Urinary bladder (tissue), 4 donors: ENCODE measurements around the gene LRFN2. TPM values are rescaled to one million over a fixed set of nuclear protein-coding genes. Genes with fewer than 3 reads are reported as not detected.

ENCODE experiments used
- DNase-seq: peaks from one replicate; pipeline ENCODE4 v3.0.0-alpha.2; 2015; ENCODE audit errors: extremely low spot score
- H3K27ac ChIP-seq: one replicate; pipeline ENCODE4 v1.5.1; 2013; ENCODE audit warnings: low read depth, mild to moderate bottlenecking, moderate library complexity
- H3K36me3 ChIP-seq: one replicate; pipeline ENCODE4 v1.6.1; 2013; ENCODE audit warnings: mild to moderate bottlenecking, moderate library complexity; ENCODE audit not compliant: insufficient read depth
- H3K4me1 ChIP-seq: one replicate; pipeline ENCODE4 v1.6.1; 2013; ENCODE audit warnings: mild to moderate bottlenecking, moderate library complexity; ENCODE audit not compliant: insufficient read depth
- H3K4me3 ChIP-seq: one replicate; pipeline ENCODE4 v1.5.1; 2013; ENCODE audit warnings: low read depth, low read length
- WGBS: extraction: QIAGEN DNeasy Blood & Tissue Kit; methylation state at CpG from one replicate; pipeline ENCODE4 v1.1.7; 2013; 5-methylcytosine and 5-hydroxymethylcytosine counted together
- polyA plus RNA-seq: library from polyadenylated mRNA; stranded (reverse); fragments of 200-250 nt; gene quantifications from one replicate; pipeline ENCODE4 v1.2.3, GENCODE V29; 2013
- total RNA-seq: library from RNA; depleted of rRNA; stranded (reverse); fragments of >200 nt; gene quantifications from one replicate; pipeline ENCODE4 v1.2.3, GENCODE V29; 2014
- donor health status: healthy with polysubstance abuse.
- donor health status: healthy.

Gene LRFN2
- total and polyA plus RNA-seq, 2 donors = 0.04 to 0.11 TPM

GRCh38 chr6:40484066-40484465, 103.1 kb downstream of the LRFN2 start:
- H3K4me1 ChIP-seq = no peaks in the 10 kb centered on the region
- H3K4me3 ChIP-seq = no peak overlapping the region
- no peak overlapping the region for H3K27ac ChIP-seq
- no peak for DNase-seq
- 82% methylated on average over 7 of the region's 7 CpGs for WGBS
- H3K36me3 ChIP-seq = no peaks in the 10 kb centered on the region

DNA sequence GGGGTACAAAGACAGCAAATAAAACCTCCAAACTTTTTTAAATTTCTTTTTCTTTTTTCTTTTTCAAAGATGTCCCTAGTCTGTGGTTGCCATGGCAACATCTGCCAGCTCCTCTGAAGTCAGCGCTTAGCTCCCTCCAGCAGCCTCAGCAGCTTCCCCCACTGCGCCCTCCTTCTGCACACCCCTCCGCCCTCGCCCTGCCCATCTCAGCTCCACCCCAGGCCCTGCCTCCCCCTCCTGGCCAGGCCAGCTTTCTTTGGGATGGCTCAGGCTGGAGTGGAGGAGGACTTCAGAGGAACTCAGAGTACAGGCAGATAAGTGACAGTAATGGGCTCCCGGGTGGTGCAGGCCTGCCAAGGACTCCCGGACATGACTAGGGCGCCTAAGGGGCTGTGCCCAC, 104.6 kb downstream of the LRFN2 start:
- H3K4me1 ChIP-seq = no peaks in the 10 kb centered on the region
- H3K36me3 ChIP-seq = no peaks in the 10 kb centered on the region
- no peak overlapping the region for H3K27ac ChIP-seq
- no peak overlapping the region for H3K4me3 ChIP-seq
- 69% methylated on average over 7 of the region's 7 CpGs for WGBS
- no peak for DNase-seq

DNA sequence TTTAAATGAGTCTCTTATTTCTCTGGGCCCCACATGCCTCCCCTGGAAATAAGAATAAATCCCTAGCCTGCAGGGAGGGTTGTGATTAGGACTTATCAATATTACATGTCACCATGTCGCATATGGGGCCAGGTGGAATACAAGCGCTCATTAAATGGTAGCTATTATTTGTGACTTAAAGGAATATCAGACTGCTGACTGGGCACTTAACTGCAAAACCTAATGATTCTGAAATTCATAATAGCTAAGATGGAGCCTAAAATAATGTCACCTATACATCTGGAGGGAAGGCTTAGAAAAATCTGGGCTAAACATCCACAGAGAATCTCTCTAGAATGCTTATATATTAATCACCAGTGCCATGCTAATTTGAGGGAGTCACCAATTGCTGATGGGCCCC, 106.5 kb downstream of the LRFN2 start:
- Histone ChIP-seq H3K4me1 (no peaks in the 10 kb centered on the region), H3K27ac (no peak overlapping the region), H3K4me3 (no peak overlapping the region), H3K36me3 (no peaks in the 10 kb centered on the region)
- WGBS = 97% methylated on average over 2 of the region's 2 CpGs
- DNase-seq = no peak

GRCh38 chr6:40479706-40480105, 107.5 kb downstream of the LRFN2 start:
- WGBS = 52% methylated on average over 7 of the region's 7 CpGs
- no peak for DNase-seq
- Histone ChIP-seq H3K4me3 (no peak overlapping the region), H3K4me1 (no peaks in the 10 kb centered on the region), H3K36me3 (no peaks in the 10 kb centered on the region), H3K27ac (no peak overlapping the region)

GRCh38 chr6:40477246-40478126, 109.7 kb downstream of the LRFN2 start:
- H3K4me3 ChIP-seq = no peak overlapping the region
- no peak for DNase-seq
- no peaks in the 10 kb centered on the region for H3K36me3 ChIP-seq
- 34% methylated on average over 19 of the region's 19 CpGs for WGBS
- no peak overlapping the region for H3K27ac ChIP-seq
- H3K4me1 ChIP-seq = no peaks in the 10 kb centered on the region

- DNase-seq = no peak
These were observed 110.5 kb downstream of the LRFN2 start for GRCh38 chr6:40476673-40477072.

DNA sequence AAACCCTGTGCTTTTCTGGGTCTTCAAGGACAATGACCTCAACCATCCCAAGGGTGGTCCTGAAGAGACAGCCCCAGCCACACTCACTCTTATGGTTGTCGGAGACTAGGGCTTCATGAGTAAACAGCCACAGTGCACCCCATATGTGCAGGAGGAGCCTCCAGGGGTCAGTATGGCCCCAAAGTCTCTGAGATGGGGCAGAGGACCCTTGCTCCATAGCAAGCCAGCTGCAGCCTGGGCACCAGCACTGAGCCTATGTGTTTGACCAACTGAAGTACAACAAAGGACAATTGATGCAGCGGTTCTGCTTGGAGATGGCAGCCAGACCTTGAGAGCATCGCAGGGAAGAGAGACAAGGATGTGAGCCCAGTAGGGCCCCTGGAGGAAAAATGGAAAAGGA, 112.2 kb downstream of the LRFN2 start:
- WGBS = 88% methylated on average over 3 of the region's 3 CpGs
- DNase-seq = no peak
- H3K4me1 ChIP-seq = no peaks in the 10 kb centered on the region
- H3K36me3 ChIP-seq = no peaks in the 10 kb centered on the region
- no peak overlapping the region for H3K27ac ChIP-seq
- no peak overlapping the region for H3K4me3 ChIP-seq

More at GRCh38 chr6:40476673-40477072, 110.5 kb downstream of the LRFN2 start:
- Histone ChIP-seq H3K36me3 (no peaks in the 10 kb centered on the region), H3K27ac (no peak overlapping the region), H3K4me1 (no peaks in the 10 kb centered on the region), H3K4me3 (no peak overlapping the region)
- 91% methylated on average over 6 of the region's 6 CpGs for WGBS

DNA sequence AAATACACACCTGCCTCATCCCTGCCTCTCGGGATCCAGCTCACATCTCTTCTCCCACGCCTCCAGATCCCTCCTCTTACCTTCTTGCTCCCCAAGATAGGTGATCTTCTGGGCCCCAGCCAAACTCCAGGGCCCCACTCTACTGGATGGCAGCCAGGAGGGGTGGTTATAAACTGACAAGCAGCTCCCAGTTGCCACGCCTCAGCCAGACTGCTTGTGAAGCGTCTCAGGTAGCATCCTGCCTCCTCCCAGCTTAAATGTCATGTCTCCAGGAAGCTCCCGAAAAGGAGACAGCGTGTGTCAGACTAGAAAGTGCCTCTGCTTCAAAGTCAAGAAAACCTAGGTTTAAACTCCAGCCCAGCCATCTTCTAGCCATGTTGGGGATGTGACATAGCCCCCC, 114.1 kb downstream of the LRFN2 start:
- WGBS = 75% methylated on average over 6 of the region's 6 CpGs
- H3K36me3 ChIP-seq = no peaks in the 10 kb centered on the region
- H3K4me1 ChIP-seq = no peaks in the 10 kb centered on the region
- no peak overlapping the region for H3K27ac ChIP-seq
- no peak overlapping the region for H3K4me3 ChIP-seq
- no peak for DNase-seq

GRCh38 chr6:40472353-40472752, 114.8 kb downstream of the LRFN2 start:
- 26% methylated on average over 5 of the region's 5 CpGs for WGBS
- H3K27ac ChIP-seq = no peak overlapping the region

GRCh38 chr6:40471243-40471642, 115.9 kb downstream of the LRFN2 start:
- no peaks in the 10 kb centered on the region for H3K4me1 ChIP-seq
- H3K36me3 ChIP-seq = no peaks in the 10 kb centered on the region
- H3K27ac ChIP-seq = no peak overlapping the region
- WGBS = 80% methylated on average over 4 of the region's 4 CpGs
- DNase-seq = no peak
- no peak overlapping the region for H3K4me3 ChIP-seq

More at GRCh38 chr6:40472353-40472752, 114.8 kb downstream of the LRFN2 start:
- no peak for DNase-seq
- Histone ChIP-seq H3K36me3 (no peaks in the 10 kb centered on the region), H3K4me3 (no peak overlapping the region), H3K4me1 (no peaks in the 10 kb centered on the region)

DNA sequence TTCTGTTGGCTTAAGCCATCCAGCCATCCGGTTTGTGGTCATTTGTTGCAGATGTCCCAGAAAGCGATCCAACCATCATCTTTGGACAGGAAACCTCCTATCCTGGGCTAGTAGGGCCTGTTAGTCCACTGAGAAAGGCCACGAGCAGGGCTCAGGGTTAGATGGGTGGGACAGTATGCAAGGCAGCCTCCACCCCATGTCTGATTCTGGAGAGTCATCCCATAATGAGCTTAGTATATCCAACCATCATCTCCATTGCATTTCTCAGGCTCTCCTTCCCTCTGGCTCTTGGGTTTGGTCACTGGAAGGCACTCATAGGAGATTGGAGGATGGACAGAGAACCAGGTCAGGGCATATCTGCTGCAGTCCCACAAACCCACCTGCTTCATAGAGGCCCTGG, 117.8 kb downstream of the LRFN2 start:
- H3K4me1 ChIP-seq = no peaks in the 10 kb centered on the region
- H3K4me3 ChIP-seq = no peak overlapping the region
- H3K36me3 ChIP-seq = no peaks in the 10 kb centered on the region
- no peak overlapping the region for H3K27ac ChIP-seq
- WGBS = 92% methylated on average over 3 of the region's 3 CpGs
- DNase-seq = no peak

DNA sequence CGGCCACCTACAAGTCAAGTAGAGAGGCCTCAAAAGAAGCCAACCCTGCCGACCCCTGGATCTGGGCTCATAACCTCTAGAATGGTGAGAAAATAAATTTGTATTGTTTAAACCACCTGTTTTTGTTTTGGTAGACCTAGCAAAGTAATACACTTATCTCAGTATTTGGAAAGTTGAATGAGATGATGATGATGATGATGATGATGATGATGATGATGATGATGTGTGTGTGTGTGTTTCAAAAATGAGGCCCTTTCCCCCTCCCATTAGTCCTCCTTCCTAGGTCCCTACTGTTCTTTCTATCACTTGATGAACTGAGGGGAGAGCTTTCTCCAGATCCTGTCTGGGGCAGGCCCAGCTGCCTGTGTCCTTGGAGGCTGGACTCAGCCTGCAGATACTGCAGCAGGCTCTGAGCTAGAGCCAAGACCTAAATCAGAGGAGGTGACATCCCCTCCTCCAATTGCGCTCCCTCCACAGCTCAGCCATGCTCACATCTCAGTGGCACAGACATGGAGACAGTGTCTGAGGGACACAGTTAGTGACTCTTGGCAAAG, 120.1 kb downstream of the LRFN2 start:
- WGBS = 97% methylated on average over 3 of the region's 3 CpGs
- no peak for DNase-seq
- no peaks in the 10 kb centered on the region for H3K36me3 ChIP-seq

DNA sequence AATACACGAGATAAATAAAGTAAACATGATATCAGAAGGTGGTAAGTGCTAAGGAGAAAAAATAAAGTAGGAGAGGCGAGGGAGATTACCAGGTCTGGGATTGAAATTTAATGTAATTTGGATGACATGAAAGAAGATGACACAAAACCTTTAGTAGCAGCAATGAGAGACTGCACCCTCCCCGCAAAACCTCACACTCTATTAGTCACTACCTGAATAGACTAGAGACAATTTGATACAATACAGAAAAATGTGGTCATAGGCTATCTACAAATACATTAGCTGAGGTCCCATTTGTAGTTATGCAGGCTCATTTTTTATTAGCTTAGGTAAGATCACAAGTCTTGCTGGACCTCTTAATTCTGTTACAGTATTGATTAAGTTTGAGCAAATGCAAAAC, 125.5 kb downstream of the LRFN2 start:
- H3K36me3 ChIP-seq = no peaks in the 10 kb centered on the region
- WGBS = 73% methylated on average over 3 of the region's 3 CpGs
- H3K4me1 ChIP-seq = no peaks in the 10 kb centered on the region
- no peak overlapping the region for H3K27ac ChIP-seq
- H3K4me3 ChIP-seq = no peak overlapping the region
- DNase-seq = no peak

More for the DNA sequence above, 120.1 kb downstream of the LRFN2 start:
- Histone ChIP-seq H3K27ac (no peak overlapping the region), H3K4me3 (no peak overlapping the region), H3K4me1 (no peaks in the 10 kb centered on the region)

GRCh38 chr6:40460380-40460779, 126.8 kb downstream of the LRFN2 start:
- Histone ChIP-seq H3K4me1 (no peaks in the 10 kb centered on the region), H3K27ac (no peak overlapping the region), H3K4me3 (no peak overlapping the region), H3K36me3 (no peaks in the 10 kb centered on the region)
- WGBS = 42% methylated on average over 1 of the region's 1 CpG
- no peak for DNase-seq
